Measurements from ENCODE around the gene KLHL8. TPM values are rescaled to one million over a fixed set of nuclear protein-coding genes. Genes with fewer than 3 reads are reported as not detected.
A peak's percentile ranks its signal among the peaks of the same experiment; 100 is the strongest.

KLHL8 gene
- total and polyA plus RNA-seq, 2 donors (not counting 3 experiments of a cell fraction or from before 2014, with no cell fraction given), result 1.7 to 9.0 TPM

GRCh38 chr4:87235020-87235671 lies 14.7 kb upstream of the KLHL8 start:
- Histone ChIP-seq H3K4me3 (replicated peaks in 1 of 3; ENCODE audit: insufficient read depth in 1 of 3, low read depth in 1 of 3, low read length in 3 of 3) (peak overlapping the region in 2 of 3 experiments; percentile 74 to 96), H3K27me3 (ENCODE audit: control insufficient read depth in 2 of 2, insufficient read depth in 2 of 2, low read length in 2 of 2) (peaks cover 0 to 6% of the 10 kb centered on the region in 2 experiments), H3K4me2 (ENCODE audit: insufficient read depth, low read length) (peak overlapping the region; percentile 98), H3K36me3 (ENCODE audit: control insufficient read depth in 2 of 2, extremely low read depth in 1 of 2, insufficient read depth in 2 of 2, low read length in 2 of 2) (no peaks in the 10 kb centered on the region), H3K9ac (replicated peaks; ENCODE audit: extremely low read depth, insufficient read depth, low read length) (peak overlapping the region; percentile 87), H3K9me3 (replicated peaks; ENCODE audit: control insufficient read depth, insufficient read depth, low read length) (no peaks in the 10 kb centered on the region), H3K79me2 (ENCODE audit: control insufficient read depth, insufficient read depth, low read length) (no peaks in the 10 kb centered on the region), H2AFZ (ENCODE audit: low read depth, low read length) (peak overlapping the region; percentile 99), H4K20me1 (replicated peaks; ENCODE audit: control insufficient read depth, extremely low read depth, insufficient read depth, low read length) (no peaks in the 10 kb centered on the region), H3K4me1 (ENCODE audit: control insufficient read depth, extremely low read depth, insufficient read depth, low read length) (peaks cover 2% of the 10 kb centered on the region), H3K9me1 (replicated peaks; ENCODE audit: control insufficient read depth, extremely low read depth, insufficient read depth, low read length) (no peaks in the 10 kb centered on the region), H3K27ac (ENCODE audit: insufficient read depth, low read depth, low read length) (no peak overlapping the region)
- no peak for DNase-seq (ENCODE audit: low read depth, low spot score)
- BruUV-seq (replicated peaks), result no TSS peak
- dilution Hi-C loops (cut with MboI; ENCODE audit: extremely low pct_ligation_motif_present, low sequenced_read_pairs), result no loop called here
- ChIA-PET POLR2A (no interaction called here), CTCF (interaction anchor here (0.6 to 4.4 kb wide), 11 partner anchors 12 to 739 kb away, joined by 3 to 71 read pairs (median 4); partner anchors contain the start of gene KLHL8)
- no peak for TF ChIP-seq POLR2A (IDR thresholded peaks at IDR 0.05; ENCODE audit: low read depth, low read length)
- TF ChIP-seq FOS (IDR thresholded peaks at IDR 0.05; ENCODE audit: borderline replicate concordance, insufficient read depth, low read length), result peak; percentile 30
- TF ChIP-seq POLR2AphosphoS5 (IDR thresholded peaks at IDR 0.05; ENCODE audit: insufficient read depth, low read depth, low read length), result no peak
- TF ChIP-seq CTCF (IDR thresholded peaks at IDR 0.05; ENCODE audit: extremely low read depth in 1 of 2, insufficient read depth in 1 of 2, low read depth in 1 of 2, low read length in 2 of 2), result no peak
- no peak for TF ChIP-seq JUN (IDR thresholded peaks at IDR 0.05; ENCODE audit: borderline replicate concordance, insufficient read depth, insufficient read length, low read depth)
- TF ChIP-seq, protein P1, sequence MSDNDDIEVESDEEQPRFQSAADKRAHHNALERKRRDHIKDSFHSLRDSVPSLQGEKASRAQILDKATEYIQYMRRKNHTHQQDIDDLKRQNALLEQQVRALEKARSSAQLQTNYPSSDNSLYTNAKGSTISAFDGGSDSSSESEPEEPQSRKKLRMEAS (IDR thresholded peaks at IDR 0.05; ENCODE audit: insufficient read depth, insufficient read length), result no peak
- TF ChIP-seq GATA2 (IDR thresholded peaks at IDR 0.05; ENCODE audit: insufficient read depth, insufficient read length, low read depth, low read length), result no peak
- no peak for TF ChIP-seq EZH2 (IDR thresholded peaks at IDR 0.05; ENCODE audit: borderline replicate concordance, low read depth, low read length, severe bottlenecking)
- no peak for TF ChIP-seq MYC (IDR thresholded peaks at IDR 0.05; ENCODE audit: low read depth, low read length)
- FAIRE-seq, result no peak
- intact Hi-C loops (cut with micrococcal nuclease), result loop anchor here (1.0 to 10.0 kb wide), 5 partner anchors 84 to 640 kb away; partner anchors contain the start of gene PTPN13
